HEK293 (cell line): ENCODE results near the gene SLC33A1.

Experiments
- CTCF ChIA-PET: fragments of 350-600 bp; formaldehyde crosslinking; extraction: SDS; loops from one replicate; lab custom pipeline; 2021; ENCODE audit warnings: antibody characterized with exemption; lab: Yijun Ruan, JAX
- POLR2A ChIA-PET: fragments of 300-600 bp; formaldehyde crosslinking; extraction: SDS; loops from one replicate; lab custom pipeline; 2020; ENCODE audit warnings: antibody characterized with exemption, inconsistent platforms; lab: Yijun Ruan, JAX
- H3K27ac ChIP-seq: fragments of 200-500 bp; sonication (Bioruptor generic); 2 replicates; pipeline ENCODE4 v1.5.1; 2014; ENCODE audit warnings: low read depth, low read length, control low read depth, inconsistent platforms; ENCODE audit errors: extremely low read depth
- H3K36me3 ChIP-seq, 2 experiments: fragments of 200-500 bp in 1 of 2; sonication (Bioruptor generic) in 1 of 2; 1 replicate in 1 of 2; 2 replicates in 1 of 2; pipeline ENCODE4 v1.5.1; 2014 to 2017; ENCODE audit warnings: inconsistent platforms in 2 of 2, low read length in 2 of 2; ENCODE audit not compliant: control insufficient read depth in 2 of 2, insufficient read depth in 1 of 2
- H3K4me1 ChIP-seq: fragments of 200-500 bp; sonication (Bioruptor generic); 2 replicates; pipeline ENCODE4 v1.5.1; 2014; ENCODE audit warnings: mild to moderate bottlenecking, low read length, inconsistent platforms; ENCODE audit not compliant: control insufficient read depth, insufficient read depth
- H3K4me3 ChIP-seq: 2 replicates; pipeline ENCODE4 v1.5.1; 2011; ENCODE audit warnings: low read depth, mild to moderate bottlenecking, control low read depth, low read length, moderate library complexity
- H3K9me3 ChIP-seq: fragments of 200-500 bp; sonication (Bioruptor generic); 2 replicates; pipeline ENCODE4 v1.5.1; 2014; ENCODE audit warnings: low read depth, low read length, inconsistent platforms; ENCODE audit not compliant: control insufficient read depth, insufficient read depth
- ELK4 ChIP-seq: IDR thresholded peaks from 2 replicates; pipeline ENCODE4 v1.6.1; 2011; ENCODE audit warnings: mild to moderate bottlenecking, low read depth, low read length, borderline replicate concordance
- GLI4 ChIP-seq: fragments of 450-650 bp; formaldehyde crosslinking; IDR thresholded peaks from 2 replicates; pipeline ENCODE4 v1.5.1; 2016; ENCODE audit warnings: missing biosample characterization, missing genetic modification characterization
- IKZF3 ChIP-seq: fragments of 450-650 bp; IDR thresholded peaks from 2 replicates; pipeline ENCODE4 v1.5.0; 2018; ENCODE audit warnings: missing biosample characterization, mild to moderate bottlenecking, missing genetic modification characterization, moderate library complexity
- MYNN ChIP-seq: fragments of 450-650 bp; formaldehyde crosslinking; IDR thresholded peaks from 2 replicates; pipeline ENCODE4 v1.5.1; 2016; ENCODE audit warnings: missing biosample characterization, missing genetic modification characterization, borderline replicate concordance
- PRDM1 ChIP-seq: fragments of 450-650 bp; formaldehyde crosslinking; IDR thresholded peaks from 2 replicates; pipeline ENCODE4; 2016; ENCODE audit warnings: missing biosample characterization, missing genetic modification characterization
- REST ChIP-seq: fragments of 450-650 bp; formaldehyde crosslinking; IDR thresholded peaks from 2 replicates; pipeline ENCODE4 v1.5.1; 2016; ENCODE audit warnings: missing biosample characterization, missing genetic modification characterization
- SETDB1 ChIP-seq: IDR thresholded peaks from one replicate; pipeline ENCODE4 v1.6.1; 2017; ENCODE audit warnings: mild to moderate bottlenecking, low read length, moderate library complexity, mixed read lengths; ENCODE audit not compliant: insufficient read length
- SP3 ChIP-seq: fragments of 450-650 bp; formaldehyde crosslinking; IDR thresholded peaks from 2 replicates; pipeline ENCODE4 v1.5.1; 2016; ENCODE audit warnings: missing biosample characterization, missing genetic modification characterization
- ZBTB17 ChIP-seq: fragments of 450-650 bp; formaldehyde crosslinking; IDR thresholded peaks from 2 replicates; pipeline ENCODE4 v1.5.1; 2016; ENCODE audit warnings: missing biosample characterization, missing genetic modification characterization
- ZNF10 ChIP-seq: fragments of 450-650 bp; formaldehyde crosslinking; IDR thresholded peaks from 2 replicates; pipeline ENCODE4 v1.5.1; 2017; ENCODE audit warnings: missing biosample characterization, missing genetic modification characterization
- ZNF274 ChIP-seq, 2 experiments: fragments of 200-500 bp in 1 of 2; fragments of 450-650 bp in 1 of 2; sonication (Bioruptor generic) in 1 of 2; formaldehyde crosslinking in 1 of 2; IDR thresholded peaks; 2 replicates each; pipeline versions ENCODE4 v1.5.1 to v1.6.1; 2014 to 2016; ENCODE audit warnings: borderline replicate concordance in 1 of 2, inconsistent platforms in 1 of 2, low read length in 1 of 2, missing biosample characterization in 1 of 2, missing genetic modification characterization in 1 of 2
- ZNF311 ChIP-seq: fragments of 450-650 bp; formaldehyde crosslinking; IDR thresholded peaks from 2 replicates; pipeline ENCODE4 v1.5.1; 2017; ENCODE audit warnings: missing biosample characterization, missing genetic modification characterization, borderline replicate concordance
- ZNF335 ChIP-seq: fragments of 450-650 bp; formaldehyde crosslinking; conservative IDR thresholded peaks from 2 replicates; pipeline ENCODE4 v1.5.1; 2016; ENCODE audit warnings: missing biosample characterization, missing genetic modification characterization
- ZNF366 ChIP-seq: fragments of 450-650 bp; formaldehyde crosslinking; conservative IDR thresholded peaks from 2 replicates; pipeline ENCODE4 v1.5.1; 2016; ENCODE audit warnings: missing biosample characterization, missing genetic modification characterization
- ZNF473 ChIP-seq: fragments of 450-650 bp; formaldehyde crosslinking; IDR thresholded peaks from 2 replicates; pipeline ENCODE4 v1.5.1; 2017; ENCODE audit warnings: missing biosample characterization, missing genetic modification characterization
- ZNF776 ChIP-seq: fragments of 450-650 bp; formaldehyde crosslinking; IDR thresholded peaks from 2 replicates; pipeline ENCODE4 v1.5.0; 2017; ENCODE audit warnings: missing biosample characterization, missing genetic modification characterization, borderline replicate concordance
- ZNF792 ChIP-seq: fragments of 450-650 bp; formaldehyde crosslinking; IDR thresholded peaks from 2 replicates; pipeline ENCODE4 v1.5.1; 2016; ENCODE audit warnings: missing biosample characterization, missing genetic modification characterization
- ZNF830 ChIP-seq: fragments of 450-650 bp; IDR thresholded peaks from 2 replicates; pipeline ENCODE4 v1.5.0; 2018; ENCODE audit warnings: missing biosample characterization, missing genetic modification characterization, low read depth, mild to moderate bottlenecking, moderate library complexity
- ZNF837 ChIP-seq: fragments of 450-650 bp; formaldehyde crosslinking; IDR thresholded peaks from 2 replicates; pipeline ENCODE4 v1.5.1; 2016; ENCODE audit warnings: missing biosample characterization, missing genetic modification characterization

SLC33A1 gene

GRCh38 chr3:155790272-155790925 lies 63.8 kb downstream of the SLC33A1 start:
- peaks cover 0 to 13% of the 10 kb centered on the region in 2 experiments; a peak in 1 of 3 replicates for H3K36me3 ChIP-seq
- CTCF ChIA-PET = interaction anchor here (0.6 kb wide), 1 partner anchor 80 kb away, joined by 3 read pairs; no protein-coding TSS in a partner anchor

GRCh38 chr3:155785662-155786295 lies 68.4 kb downstream of the SLC33A1 start:
- H3K36me3 ChIP-seq = peaks cover 0 to 1% of the 10 kb centered on the region in 2 experiments; a peak in 2 of 3 replicates
- H3K9me3 ChIP-seq = no peaks in the 10 kb centered on the region
- TF ChIP-seq MYNN = no peak
- TF ChIP-seq PRDM1 (tag by site-specific recombination) = peak; percentile 100
- TF ChIP-seq IKZF3 (tag by site-specific recombination) = peak; percentile 47; the same call in 1 of the 2 replicates
- TF ChIP-seq ZNF366 (tag by site-specific recombination) = peak; percentile 73
- TF ChIP-seq, all 188 proteins: peak for 3
- CTCF ChIA-PET = no interaction called here
- Histone ChIP-seq H3K4me1 (no peaks in the 10 kb centered on the region), H3K27ac (no peak overlapping the region), H3K4me3 (no peak overlapping the region)
- POLR2A ChIA-PET = no interaction called here

More at GRCh38 chr3:155790272-155790925, 63.8 kb downstream of the SLC33A1 start:
- H3K27ac ChIP-seq = no peak overlapping the region
- no peak for TF ChIP-seq ZNF335 (tag by site-specific recombination)
- TF ChIP-seq ZBTB17 = peak; percentile 82
- peak; percentile 45; the same call in 1 of the 2 replicates for TF ChIP-seq ZNF10 (tag by site-specific recombination)
- H3K9me3 ChIP-seq = no peaks in the 10 kb centered on the region
- H3K4me1 ChIP-seq = no peaks in the 10 kb centered on the region
- POLR2A ChIA-PET = no interaction called here
- H3K4me3 ChIP-seq = no peak overlapping the region

GRCh38 chr3:155782390-155782953 lies 71.8 kb downstream of the SLC33A1 start:
- POLR2A ChIA-PET = no interaction called here
- CTCF ChIA-PET = no interaction called here
- H3K27ac ChIP-seq = no peak overlapping the region

GRCh38 chr3:155780291-155780690 lies 73.9 kb downstream of the SLC33A1 start:
- no peaks in the 10 kb centered on the region; a peak in 1 of 3 replicates for H3K36me3 ChIP-seq
- no peak for TF ChIP-seq REST (tag by site-specific recombination)
- TF ChIP-seq ELK4 = no peak
- TF ChIP-seq ZNF837 (tag by site-specific recombination) = no peak
- TF ChIP-seq, all 188 proteins: peak for 0
- ChIA-PET CTCF (interaction anchor here (0.5 to 0.6 kb wide), 3 partner anchors 58 to 1763 kb away, joined by 3 read pairs; no protein-coding TSS in a partner anchor), POLR2A (no interaction called here)
- H3K4me3 ChIP-seq = no peak overlapping the region
- H3K27ac ChIP-seq = no peak overlapping the region
- no peaks in the 10 kb centered on the region for H3K4me1 ChIP-seq
- no peaks in the 10 kb centered on the region for H3K9me3 ChIP-seq

More at GRCh38 chr3:155782390-155782953, 71.8 kb downstream of the SLC33A1 start:
- TF ChIP-seq ZNF792 (tag by site-specific recombination) = no peak
- no peak for TF ChIP-seq GLI4 (tag by site-specific recombination)
- TF ChIP-seq ZNF274 (IDR thresholded peaks at IDR 0.05; ENCODE audit: low read length) = no peak
- TF ChIP-seq ZNF274 (tag by site-specific recombination; IDR thresholded peaks at IDR 0.05; ENCODE audit: borderline replicate concordance) = no peak
- TF ChIP-seq SP3 (tag by site-specific recombination) = no peak
- TF ChIP-seq SETDB1 = peak; percentile 91
- TF ChIP-seq ZNF473 = no peak
- TF ChIP-seq ZNF776 = no peak
- TF ChIP-seq ZNF311 (tag by site-specific recombination) = no peak
- TF ChIP-seq ZNF830 = no peak
- TF ChIP-seq, all 188 proteins: peak for 1
- H3K4me3 ChIP-seq = no peak overlapping the region
- H3K36me3 ChIP-seq = no peaks in the 10 kb centered on the region; a peak in 1 of 3 replicates
- no peaks in the 10 kb centered on the region for H3K4me1 ChIP-seq
- no peaks in the 10 kb centered on the region for H3K9me3 ChIP-seq
